OCI-LY7 (cell line): ENCODE results near the gene SYNGAP1. TPM values are rescaled to one million over a fixed set of nuclear protein-coding genes. Genes with fewer than 3 reads are reported as not detected.

Experiments
- BruUV-seq: library from RNA; stranded (reverse); fragments of 400-500 nt; replicated peaks from 2 replicates; lab custom pipeline; 2021; lab: Mats Ljungman, UMichigan
- CTCF ChIA-PET: fragments of 300-600 bp; sonication (Branson Sonifier 250); formaldehyde crosslinking; loops from one replicate; lab custom pipeline; 2022; ENCODE audit warnings: antibody characterized with exemption; ENCODE audit not compliant: unreplicated experiment; lab: Charles Lee
- POLR2A ChIA-PET: fragments of 300-600 bp; sonication (Branson Sonifier 250); formaldehyde crosslinking; loops from one replicate; lab custom pipeline; 2022; ENCODE audit warnings: antibody characterized with exemption; lab: Charles Lee
- DNase-seq: peaks from one replicate; pipeline ENCODE4 v3.0.0-alpha.2; 2015; ENCODE audit warnings: low spot score
- H2AFZ ChIP-seq: fragments of 200-600 bp; sonication (generic), shearing (Covaris generic); 2 replicates; pipeline ENCODE4 v1.6.1; 2014; ENCODE audit warnings: mild to moderate bottlenecking, antibody characterized with exemption, low read length, moderate library complexity
- H3K27ac ChIP-seq: fragments of 200-600 bp; sonication (generic); 2 replicates; pipeline ENCODE4 v1.5.1; 2014; ENCODE audit warnings: mixed run types, low read depth, mild to moderate bottlenecking, moderate library complexity, low read length, inconsistent platforms; ENCODE audit not compliant: poor library complexity, severe bottlenecking
- H3K36me3 ChIP-seq: fragments of 200-600 bp; sonication (generic); 2 replicates; pipeline ENCODE4 v1.6.1; 2014; ENCODE audit warnings: mild to moderate bottlenecking, antibody characterized with exemption, low read length, moderate library complexity, mixed read lengths; ENCODE audit not compliant: insufficient read depth
- H3K4me1 ChIP-seq: fragments of 200-600 bp; sonication (generic); 2 replicates; pipeline ENCODE4 v1.5.1; 2014; ENCODE audit warnings: mild to moderate bottlenecking, low read length; ENCODE audit not compliant: insufficient read depth, poor library complexity, severe bottlenecking
- H3K4me2 ChIP-seq: fragments of 200-600 bp; sonication (generic); 2 replicates; pipeline ENCODE4 v1.6.1; 2014; ENCODE audit warnings: mild to moderate bottlenecking, low read length
- H3K4me3 ChIP-seq: fragments of 200-600 bp; sonication (generic); 2 replicates; pipeline ENCODE4 v1.5.1; 2014; ENCODE audit warnings: mild to moderate bottlenecking, low read depth, low read length; ENCODE audit not compliant: poor library complexity, severe bottlenecking
- H3K79me2 ChIP-seq: fragments of 200-600 bp; sonication (generic); 2 replicates; pipeline ENCODE4 v1.6.1; 2016; ENCODE audit warnings: low read depth, mild to moderate bottlenecking, low read length, moderate library complexity, mixed read lengths; ENCODE audit not compliant: insufficient read depth
- H3K9me2 ChIP-seq: fragments of 200-600 bp; sonication (generic); 2 replicates; pipeline ENCODE4 v1.6.1; 2016; ENCODE audit warnings: mild to moderate bottlenecking, low read length, mixed read lengths; ENCODE audit not compliant: insufficient read depth
- H3K9me3 ChIP-seq: fragments of 200-600 bp; sonication (generic); 2 replicates; pipeline ENCODE4 v1.6.1; 2014; ENCODE audit warnings: mild to moderate bottlenecking, mixed run types, low read length, mixed read lengths
- H4K20me1 ChIP-seq: fragments of 200-600 bp; sonication (generic); 2 replicates; pipeline ENCODE4 v1.6.1; 2014; ENCODE audit warnings: mild to moderate bottlenecking, antibody characterized with exemption, low read length, moderate library complexity, mixed read lengths; ENCODE audit not compliant: insufficient read depth
- CTCF ChIP-seq: fragments of 200-600 bp; sonication (generic); conservative IDR thresholded peaks from 2 replicates; pipeline ENCODE4 v1.5.1; 2014; ENCODE audit warnings: mild to moderate bottlenecking, antibody characterized with exemption, low read length, moderate library complexity, mixed read lengths
- EZH2phosphoT487 ChIP-seq: fragments of 200-600 bp; sonication (generic); IDR thresholded peaks from 2 replicates; pipeline ENCODE4 v1.6.1; 2018; ENCODE audit warnings: low read depth, borderline replicate concordance, mild to moderate bottlenecking, mixed run types, antibody characterized with exemption, low read length, moderate library complexity, mixed read lengths
- intact Hi-C: fragments of 100-400 bp; cut with micrococcal nuclease; formaldehyde crosslinking; loops from one replicate; pipeline ENCODE4 v1.10.0; 2022; ENCODE audit not compliant: unreplicated experiment
- total RNA-seq, 2 experiments: library from RNA; depleted of rRNA in 1 of 2; stranded (reverse); fragments of >200 nt in 1 of 2; shearing (Covaris generic) in 1 of 2; gene quantifications; 2 replicates each; pipeline ENCODE4 v1.2.3, GENCODE V29; 2014 to 2022

Gene SYNGAP1
- total RNA-seq, 2 experiments from 2014 or later: 5.6 to 30.7 TPM

GRCh38 chr6:33466075-33466735 is 46.3 kb downstream of the SYNGAP1 start:
- Histone ChIP-seq H3K4me1 (no peaks in the 10 kb centered on the region), H3K36me3 (no peaks in the 10 kb centered on the region), H4K20me1 (no peaks in the 10 kb centered on the region), H3K9me2 (no peaks in the 10 kb centered on the region), H3K4me2 (no peak overlapping the region), H3K79me2 (no peaks in the 10 kb centered on the region), H2AFZ (no peak overlapping the region), H3K4me3 (no peak overlapping the region), H3K27ac (no peak overlapping the region), H3K9me3 (no peaks in the 10 kb centered on the region)
- ChIA-PET POLR2A (no interaction called here), CTCF (no interaction called here)
- TF ChIP-seq CTCF (no peak), EZH2phosphoT487 (no peak)
- no peak for DNase-seq
- intact Hi-C loops: no loop called here
- BruUV-seq: no TSS peak

- H3K4me1 ChIP-seq: no peaks in the 10 kb centered on the region
- no peak overlapping the region for H3K27ac ChIP-seq
- TF ChIP-seq CTCF: no peak
- no peak for TF ChIP-seq EZH2phosphoT487
- no TSS peak for BruUV-seq
- no peak overlapping the region for H3K4me3 ChIP-seq
- ChIA-PET CTCF (no interaction called here), POLR2A (no interaction called here)
- DNase-seq: no peak
- H3K79me2 ChIP-seq: no peaks in the 10 kb centered on the region
- no peaks in the 10 kb centered on the region for H3K9me3 ChIP-seq
- no peaks in the 10 kb centered on the region for H3K36me3 ChIP-seq
- H4K20me1 ChIP-seq: no peaks in the 10 kb centered on the region
- intact Hi-C loops: no loop called here
- no peak overlapping the region for H3K4me2 ChIP-seq
- no peaks in the 10 kb centered on the region for H3K9me2 ChIP-seq
- H2AFZ ChIP-seq: no peak overlapping the region
Observed at GRCh38 chr6:33467091-33467490, 47.2 kb downstream of the SYNGAP1 start.

GRCh38 chr6:33469661-33470060 is 49.8 kb downstream of the SYNGAP1 start:
- Histone ChIP-seq H4K20me1 (no peaks in the 10 kb centered on the region), H3K36me3 (no peaks in the 10 kb centered on the region), H3K79me2 (no peaks in the 10 kb centered on the region), H3K9me2 (no peaks in the 10 kb centered on the region), H3K9me3 (no peaks in the 10 kb centered on the region), H3K27ac (no peak overlapping the region), H3K4me1 (no peaks in the 10 kb centered on the region), H3K4me3 (no peak overlapping the region), H3K4me2 (no peak overlapping the region), H2AFZ (no peak overlapping the region)
- TF ChIP-seq EZH2phosphoT487: no peak
- TF ChIP-seq CTCF: no peak
- BruUV-seq: no TSS peak
- intact Hi-C loops: loop anchor here (10.0 kb wide), 1 partner anchor 65 kb away; no protein-coding TSS in a partner anchor
- CTCF ChIA-PET: no interaction called here
- DNase-seq: no peak
- POLR2A ChIA-PET: no interaction called here
